BJ (cell line): ENCODE results near the gene ADORA3. TPM values are rescaled to one million over a fixed set of nuclear protein-coding genes. Genes with fewer than 3 reads are reported as not detected.
A peak's percentile ranks its signal among the peaks of the same experiment; 100 is the strongest.

Experiments
- CTCF ChIA-PET: fragments of 350-600 bp; formaldehyde crosslinking; extraction: SDS; loops from one replicate; lab custom pipeline; 2021; ENCODE audit warnings: antibody characterized with exemption, inconsistent platforms; lab: Yijun Ruan, JAX
- POLR2A ChIA-PET: fragments of 300-600 bp; sonication (Branson Sonifier 250); formaldehyde crosslinking; extraction: SDS; loops from one replicate; lab custom pipeline; 2021; ENCODE audit warnings: antibody characterized with exemption; lab: Charles Lee
- DNase-seq: peaks from one replicate; pipeline ENCODE4 v3.0.0-alpha.2; 2011; ENCODE audit warnings: low read depth
- H3K27me3 ChIP-seq: 2 replicates; pipeline ENCODE4 v1.6.0; 2011; ENCODE audit warnings: low read length; ENCODE audit not compliant: control insufficient read depth, insufficient read depth
- H3K36me3 ChIP-seq: 2 replicates; pipeline ENCODE4 v1.5.1; 2011; ENCODE audit warnings: low read length; ENCODE audit not compliant: control insufficient read depth, insufficient read depth
- H3K4me3 ChIP-seq: 2 replicates; pipeline ENCODE4 v1.5.1; 2011; ENCODE audit warnings: low read depth, mild to moderate bottlenecking, control low read depth, low read length
- CTCF ChIP-seq: IDR thresholded peaks from 2 replicates; pipeline ENCODE4 v1.5.1; 2011; ENCODE audit warnings: low read depth, mild to moderate bottlenecking, control low read depth, inconsistent platforms, low read length, moderate library complexity; ENCODE audit not compliant: insufficient read depth
- polyA plus RNA-seq: library from polyadenylated mRNA; depleted of rRNA; stranded (reverse); fragments of >200 nt; gene quantifications from 2 replicates; pipeline ENCODE4 v1.2.3, GENCODE V29; 2011

Gene ADORA3
- polyA plus RNA-seq, 1 experiment, result not detected

- TF ChIP-seq CTCF, result no peak
- H3K36me3 ChIP-seq, result no peaks in the 10 kb centered on the region
- DNase-seq, result no peak
- ChIA-PET POLR2A (no interaction called here), CTCF (interaction anchor here (3.0 to 5.7 kb wide), 2 partner anchors 14 to 285 kb away, joined by 10 to 50 read pairs; no protein-coding TSS in a partner anchor)
- no peak overlapping the region for H3K4me3 ChIP-seq
- peaks cover 2% of the 10 kb centered on the region; the same call in 1 of the 2 replicates for H3K27me3 ChIP-seq
Observed at GRCh38 chr1:111483876-111484275, 19.6 kb downstream of the ADORA3 start.

DNA sequence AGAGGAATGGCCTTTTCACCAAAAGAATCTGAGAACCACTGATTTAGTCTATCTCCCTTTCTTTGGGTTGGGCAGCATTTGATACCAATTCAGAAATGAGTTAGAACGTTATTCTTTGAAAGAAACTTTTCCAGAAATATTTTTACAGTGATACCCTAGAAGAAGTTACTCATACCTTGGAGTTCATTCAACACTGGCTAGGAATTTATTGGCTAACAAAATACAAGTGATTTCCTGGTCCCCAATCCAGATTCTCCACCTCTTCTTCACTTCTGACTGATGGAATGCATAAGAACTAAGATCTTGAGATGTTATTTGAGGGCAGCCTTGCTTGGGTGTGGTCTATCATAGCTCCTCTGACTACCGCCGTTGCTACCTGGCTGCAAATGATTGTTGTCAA, 20.3 kb downstream of the ADORA3 start:
- no peak for TF ChIP-seq CTCF
- H3K36me3 ChIP-seq, result no peaks in the 10 kb centered on the region
- H3K27me3 ChIP-seq, result no peaks in the 10 kb centered on the region
- H3K4me3 ChIP-seq, result no peak overlapping the region
- POLR2A ChIA-PET, result no interaction called here
- CTCF ChIA-PET, result interaction anchor here (1.7 to 5.7 kb wide), 5 partner anchors 11 to 285 kb away, joined by 8 to 50 read pairs (median 10); no protein-coding TSS in a partner anchor
- DNase-seq, result no peak

- no peak overlapping the region for H3K4me3 ChIP-seq
- no peak for DNase-seq
- CTCF ChIA-PET, result interaction anchor here (0.6 to 5.7 kb wide), 25 partner anchors 12 to 888 kb away, joined by 3 to 50 read pairs (median 5); partner anchors contain the start of gene DDX20
- H3K36me3 ChIP-seq, result no peaks in the 10 kb centered on the region
- TF ChIP-seq CTCF, result peak; percentile 87
- H3K27me3 ChIP-seq, result no peaks in the 10 kb centered on the region
- POLR2A ChIA-PET, result interaction anchor here (0.6 kb wide), 1 partner anchor 164 kb away, joined by 3 read pairs; no protein-coding TSS in a partner anchor
Observed at GRCh38 chr1:111481387-111482221, 21.8 kb downstream of the ADORA3 start.

GRCh38 chr1:111480674-111481073, 22.8 kb downstream of the ADORA3 start:
- POLR2A ChIA-PET, result no interaction called here
- no peak for TF ChIP-seq CTCF

GRCh38 chr1:111476761-111477309, 26.6 kb downstream of the ADORA3 start:
- no peaks in the 10 kb centered on the region for H3K27me3 ChIP-seq
- TF ChIP-seq CTCF, result no peak
- no peaks in the 10 kb centered on the region for H3K36me3 ChIP-seq
- no peak overlapping the region for H3K4me3 ChIP-seq
- DNase-seq, result no peak
- ChIA-PET POLR2A (no interaction called here), CTCF (interaction anchor here (0.5 to 1.6 kb wide), 5 partner anchors 9 to 283 kb away, joined by 3 to 4 read pairs (median 3); no protein-coding TSS in a partner anchor)

More at GRCh38 chr1:111480674-111481073, 22.8 kb downstream of the ADORA3 start:
- H3K36me3 ChIP-seq, result no peaks in the 10 kb centered on the region
- H3K27me3 ChIP-seq, result no peaks in the 10 kb centered on the region
- H3K4me3 ChIP-seq, result no peak overlapping the region
- CTCF ChIA-PET, result interaction anchor here (0.7 to 5.7 kb wide), 7 partner anchors 17 to 288 kb away, joined by 3 to 50 read pairs (median 3); no protein-coding TSS in a partner anchor
- no peak for DNase-seq
